Memory B cell (primary cell): ENCODE measurements around the gene CDH13.

Experiments used
- ATAC-seq: fragments of 150-1000 bp; cut with Tn5 transposase; 2 replicates; pipeline ENCODE4 v1.10.0; 2021; ENCODE audit warnings: low read depth, mild to moderate bottlenecking, moderate library complexity
- DNase-seq, 2 donors: peaks; one replicate each; pipeline ENCODE4 v3.0.0; 2022; ENCODE audit warnings: low spot score in 2 of 2
- H3K27ac Mint-ChIP-seq: one replicate; pipeline ENCODE4 v1.8.0; 2022; ENCODE audit warnings: mild to moderate bottlenecking, moderate library complexity, mixed read lengths
- H3K27me3 Mint-ChIP-seq: one replicate; pipeline ENCODE4 v1.8.0; 2022; ENCODE audit warnings: mixed read lengths
- H3K36me3 Mint-ChIP-seq: one replicate; pipeline ENCODE4 v1.8.0; 2022; ENCODE audit warnings: mild to moderate bottlenecking, mixed read lengths
- H3K4me1 Mint-ChIP-seq: one replicate; pipeline ENCODE4 v1.8.0; 2022; ENCODE audit warnings: mixed read lengths
- H3K4me3 Mint-ChIP-seq: one replicate; pipeline ENCODE4 v1.8.0; 2022; ENCODE audit warnings: mild to moderate bottlenecking, moderate library complexity, mixed read lengths
- H3K9me3 Mint-ChIP-seq: one replicate; pipeline ENCODE4 v1.8.0; 2022; ENCODE audit warnings: mixed read lengths

CDH13 gene

DNA sequence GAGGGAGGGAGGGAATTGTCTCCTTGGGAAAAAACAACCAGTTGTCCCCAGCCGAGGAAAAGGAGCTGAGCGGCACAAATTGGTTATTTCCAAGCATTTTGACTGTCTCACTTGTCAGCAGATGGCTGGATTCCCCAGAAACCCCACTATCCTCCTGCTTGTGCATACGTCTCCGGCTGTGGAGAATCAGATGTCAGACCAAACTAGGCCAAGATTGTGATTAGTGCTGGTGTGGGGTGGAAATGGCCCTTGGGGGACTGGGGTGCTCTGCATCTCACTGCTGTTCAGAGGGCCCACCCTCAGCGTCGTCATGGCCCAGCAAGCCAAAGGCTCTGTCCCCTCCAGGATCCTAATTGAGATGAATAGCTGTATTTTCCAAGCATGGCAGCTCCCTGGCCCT lies 1049.3 kb downstream of the CDH13 start:
- no peak overlapping the region for H3K4me3 Mint-ChIP-seq
- ATAC-seq: no peak

GRCh38 chr16:83680980-83681379 lies 1054.2 kb downstream of the CDH13 start:
- Mint-ChIP-seq H3K9me3 (no peaks in the 10 kb centered on the region), H3K27ac (no peak overlapping the region), H3K4me1 (no peaks in the 10 kb centered on the region), H3K36me3 (no peaks in the 10 kb centered on the region), H3K27me3 (peaks cover 10% of the 10 kb centered on the region), H3K4me3 (no peak overlapping the region)
- DNase-seq (no peak), ATAC-seq (no peak)

More for the DNA sequence above, 1049.3 kb downstream of the CDH13 start:
- H3K4me1 Mint-ChIP-seq: no peaks in the 10 kb centered on the region
- no peak overlapping the region for H3K27ac Mint-ChIP-seq
- peaks cover 8% of the 10 kb centered on the region for H3K27me3 Mint-ChIP-seq
- H3K36me3 Mint-ChIP-seq: no peaks in the 10 kb centered on the region
- no peak for DNase-seq
- H3K9me3 Mint-ChIP-seq: no peaks in the 10 kb centered on the region

- no peaks in the 10 kb centered on the region for H3K9me3 Mint-ChIP-seq
- DNase-seq (no peak), ATAC-seq (no peak)
- H3K27me3 Mint-ChIP-seq: peaks cover 10% of the 10 kb centered on the region
- H3K4me3 Mint-ChIP-seq: no peak overlapping the region
- H3K27ac Mint-ChIP-seq: no peak overlapping the region
- no peaks in the 10 kb centered on the region for H3K36me3 Mint-ChIP-seq
- H3K4me1 Mint-ChIP-seq: no peaks in the 10 kb centered on the region
These were observed 1054.7 kb downstream of the CDH13 start for GRCh38 chr16:83681381-83681956.

- Mint-ChIP-seq H3K36me3 (no peaks in the 10 kb centered on the region), H3K4me3 (no peak overlapping the region), H3K4me1 (no peaks in the 10 kb centered on the region), H3K27ac (no peak overlapping the region), H3K27me3 (peaks cover 10% of the 10 kb centered on the region), H3K9me3 (no peaks in the 10 kb centered on the region)
- DNase-seq (no peak), ATAC-seq (no peak)
These were observed 1055.5 kb downstream of the CDH13 start for GRCh38 chr16:83682116-83682867.

DNA sequence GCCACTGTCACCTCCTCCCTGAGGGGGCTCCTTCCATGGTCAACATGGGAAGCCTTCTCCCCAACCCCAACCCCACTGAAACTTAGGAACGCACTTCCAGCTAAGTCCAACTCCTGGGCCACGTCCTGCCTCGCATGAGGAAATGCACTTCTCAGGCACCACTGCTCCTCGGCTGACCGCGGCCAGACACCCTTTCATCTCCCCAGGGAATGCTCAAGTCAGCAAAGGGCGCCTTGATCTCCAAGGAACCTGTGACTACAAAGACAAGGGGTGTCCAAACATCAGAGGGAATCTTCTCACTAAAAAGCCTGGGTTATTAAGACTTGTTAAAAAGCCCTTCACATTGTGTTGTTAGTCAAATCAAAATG lies 1056.1 kb downstream of the CDH13 start:
- DNase-seq: no peak
- H3K9me3 Mint-ChIP-seq: no peaks in the 10 kb centered on the region
- H3K36me3 Mint-ChIP-seq: no peaks in the 10 kb centered on the region
- peaks cover 10% of the 10 kb centered on the region for H3K27me3 Mint-ChIP-seq
- no peaks in the 10 kb centered on the region for H3K4me1 Mint-ChIP-seq
- no peak overlapping the region for H3K27ac Mint-ChIP-seq
- ATAC-seq: no peak
- H3K4me3 Mint-ChIP-seq: no peak overlapping the region

GRCh38 chr16:83685615-83686165 lies 1058.9 kb downstream of the CDH13 start:
- Mint-ChIP-seq H3K4me3 (no peak overlapping the region), H3K9me3 (no peaks in the 10 kb centered on the region), H3K27ac (no peak overlapping the region), H3K4me1 (no peaks in the 10 kb centered on the region), H3K36me3 (no peaks in the 10 kb centered on the region), H3K27me3 (peaks cover 7% of the 10 kb centered on the region)
- DNase-seq (no peak), ATAC-seq (no peak)

DNA sequence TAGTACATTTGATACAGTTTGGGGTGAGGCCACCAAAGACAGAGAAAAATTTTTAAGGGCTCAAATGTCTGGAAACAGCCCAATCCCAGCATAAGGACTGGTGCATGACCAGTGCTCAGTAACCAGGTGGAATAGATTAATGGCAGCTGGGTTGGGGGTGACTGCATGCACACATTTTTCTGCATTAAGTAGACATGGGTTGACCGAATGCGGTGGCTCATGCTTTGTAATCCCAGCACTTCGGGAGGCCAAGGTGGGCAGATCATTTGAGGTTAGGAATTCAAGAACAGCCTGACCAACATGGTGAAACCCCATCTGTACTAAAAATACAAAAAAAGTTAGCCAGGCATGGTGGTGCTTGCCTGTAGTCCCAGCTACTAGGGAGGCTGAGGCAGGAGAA lies 1060.0 kb downstream of the CDH13 start:
- Mint-ChIP-seq H3K27ac (no peak overlapping the region), H3K36me3 (no peaks in the 10 kb centered on the region), H3K27me3 (peaks cover 7% of the 10 kb centered on the region), H3K9me3 (no peaks in the 10 kb centered on the region), H3K4me1 (no peaks in the 10 kb centered on the region), H3K4me3 (no peak overlapping the region)
- ATAC-seq (no peak), DNase-seq (no peak)

GRCh38 chr16:83689385-83689831 lies 1062.6 kb downstream of the CDH13 start:
- Mint-ChIP-seq H3K4me1 (no peaks in the 10 kb centered on the region), H3K4me3 (no peak overlapping the region), H3K36me3 (no peaks in the 10 kb centered on the region), H3K27me3 (peaks cover 4% of the 10 kb centered on the region), H3K9me3 (no peaks in the 10 kb centered on the region), H3K27ac (no peak overlapping the region)
- ATAC-seq: no peak
- DNase-seq: no peak

GRCh38 chr16:83692224-83692623 lies 1065.5 kb downstream of the CDH13 start:
- ATAC-seq: no peak
- Mint-ChIP-seq H3K4me3 (no peak overlapping the region), H3K9me3 (no peaks in the 10 kb centered on the region), H3K27ac (no peak overlapping the region), H3K36me3 (no peaks in the 10 kb centered on the region), H3K4me1 (no peaks in the 10 kb centered on the region), H3K27me3 (peaks cover 6% of the 10 kb centered on the region)
- DNase-seq: no peak

DNA sequence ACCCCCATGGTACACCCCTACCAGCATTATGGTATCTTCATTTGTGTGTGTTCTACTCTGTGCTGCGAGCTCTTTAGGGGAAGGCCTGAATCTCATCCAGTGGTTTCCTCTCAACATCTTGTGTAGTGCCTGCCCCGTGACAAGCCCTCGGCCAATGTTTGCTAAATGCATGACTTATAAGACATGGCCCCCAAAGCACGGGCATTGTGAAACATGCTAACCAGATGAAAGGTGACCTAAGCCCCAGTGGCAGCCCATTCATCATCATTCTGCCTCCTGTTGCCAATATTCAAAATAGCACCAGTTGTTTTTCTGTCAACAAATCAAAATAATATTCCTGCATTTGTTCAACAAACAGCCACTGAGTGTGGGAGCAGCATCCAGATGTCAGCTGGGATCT lies 1072.2 kb downstream of the CDH13 start:
- ATAC-seq: no peak
- no peaks in the 10 kb centered on the region for H3K9me3 Mint-ChIP-seq
- H3K27ac Mint-ChIP-seq: no peak overlapping the region
- peaks cover 20% of the 10 kb centered on the region for H3K27me3 Mint-ChIP-seq
- no peaks in the 10 kb centered on the region for H3K36me3 Mint-ChIP-seq
- no peak overlapping the region for H3K4me3 Mint-ChIP-seq
- no peaks in the 10 kb centered on the region for H3K4me1 Mint-ChIP-seq
- DNase-seq: no peak

GRCh38 chr16:83699817-83700216 lies 1073.0 kb downstream of the CDH13 start:
- no peak overlapping the region for H3K4me3 Mint-ChIP-seq
- no peaks in the 10 kb centered on the region for H3K36me3 Mint-ChIP-seq
- no peaks in the 10 kb centered on the region for H3K9me3 Mint-ChIP-seq
- no peak overlapping the region for H3K27ac Mint-ChIP-seq
- ATAC-seq (no peak), DNase-seq (no peak)
- H3K27me3 Mint-ChIP-seq: peaks cover 20% of the 10 kb centered on the region
- no peaks in the 10 kb centered on the region for H3K4me1 Mint-ChIP-seq

DNA sequence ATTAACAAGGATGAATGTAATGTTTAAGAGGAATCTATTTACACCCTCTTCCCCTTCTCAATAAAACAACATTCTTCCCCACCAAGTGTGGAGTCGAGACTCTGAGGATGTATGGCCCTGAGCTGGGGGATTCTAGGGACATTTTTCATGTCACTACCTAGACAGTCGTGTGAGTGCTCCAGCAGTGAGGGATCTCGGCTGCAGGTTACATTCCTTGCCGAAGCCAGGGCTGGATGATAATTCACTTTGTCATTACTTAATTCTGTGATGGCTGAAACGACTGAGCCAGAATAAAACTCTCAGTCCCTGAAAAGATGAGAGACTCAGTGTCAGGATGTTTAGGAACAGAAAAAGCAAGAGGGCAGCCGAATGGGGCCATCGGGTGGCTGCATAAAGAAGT lies 1074.1 kb downstream of the CDH13 start:
- Mint-ChIP-seq H3K36me3 (no peaks in the 10 kb centered on the region), H3K27me3 (peaks cover 20% of the 10 kb centered on the region), H3K9me3 (no peaks in the 10 kb centered on the region), H3K4me1 (no peaks in the 10 kb centered on the region), H3K27ac (no peak overlapping the region), H3K4me3 (no peak overlapping the region)
- DNase-seq (no peak), ATAC-seq (no peak)

DNA sequence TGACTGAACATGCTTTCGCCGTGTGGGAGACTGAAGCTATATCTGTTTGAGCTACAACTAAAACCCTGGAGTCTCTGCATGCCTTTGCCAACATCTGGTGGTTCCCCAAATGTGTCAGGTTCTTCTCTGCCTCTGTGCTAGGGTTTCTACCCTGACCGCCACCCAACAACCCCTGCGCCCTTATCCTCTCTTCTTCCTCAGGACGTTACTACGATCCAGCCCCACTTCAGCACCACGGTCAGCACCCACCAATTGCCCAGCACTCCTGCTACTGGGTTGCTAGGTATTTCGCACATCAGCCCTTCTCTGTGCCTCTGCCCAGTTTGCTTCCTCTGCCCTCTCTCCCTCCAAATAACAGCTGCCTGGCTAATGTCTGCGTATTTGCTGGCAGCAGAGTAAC lies 1074.7 kb downstream of the CDH13 start:
- DNase-seq: no peak
- no peaks in the 10 kb centered on the region for H3K36me3 Mint-ChIP-seq

GRCh38 chr16:83704656-83705055 lies 1077.9 kb downstream of the CDH13 start:
- Mint-ChIP-seq H3K4me3 (no peak overlapping the region), H3K36me3 (no peaks in the 10 kb centered on the region), H3K27me3 (peaks cover 21% of the 10 kb centered on the region), H3K27ac (no peak overlapping the region), H3K9me3 (no peaks in the 10 kb centered on the region), H3K4me1 (no peaks in the 10 kb centered on the region)
- DNase-seq (no peak), ATAC-seq (no peak)

More for the DNA sequence above, 1074.7 kb downstream of the CDH13 start:
- no peak overlapping the region for H3K27ac Mint-ChIP-seq
- no peak overlapping the region for H3K4me3 Mint-ChIP-seq
- peaks cover 21% of the 10 kb centered on the region for H3K27me3 Mint-ChIP-seq
- H3K4me1 Mint-ChIP-seq: no peaks in the 10 kb centered on the region
- H3K9me3 Mint-ChIP-seq: no peaks in the 10 kb centered on the region
- ATAC-seq: no peak

DNA sequence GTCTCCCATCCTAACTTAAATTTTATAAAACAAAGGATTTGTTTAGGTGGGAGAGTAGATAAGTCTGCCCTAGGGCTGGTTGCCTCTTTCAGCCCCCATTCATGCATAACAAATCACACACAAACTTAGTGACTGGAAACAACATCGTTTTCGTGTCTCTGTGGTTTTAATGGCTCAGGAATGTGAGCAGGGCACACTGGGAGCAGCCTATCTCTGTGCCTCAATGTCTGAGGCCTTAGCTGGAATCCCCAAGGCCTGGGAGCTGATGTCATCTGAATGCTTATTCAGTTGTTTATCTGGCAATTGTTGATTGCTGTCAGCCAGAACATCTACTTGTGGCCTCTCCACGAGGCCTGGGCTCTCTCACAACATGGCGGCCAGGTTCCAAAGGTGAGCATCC lies 1079.1 kb downstream of the CDH13 start:
- H3K36me3 Mint-ChIP-seq: no peaks in the 10 kb centered on the region
- no peak overlapping the region for H3K27ac Mint-ChIP-seq
- ATAC-seq (no peak), DNase-seq (no peak)
- no peaks in the 10 kb centered on the region for H3K4me1 Mint-ChIP-seq
- peaks cover 19% of the 10 kb centered on the region for H3K27me3 Mint-ChIP-seq
- H3K9me3 Mint-ChIP-seq: no peaks in the 10 kb centered on the region
- no peak overlapping the region for H3K4me3 Mint-ChIP-seq
